ENCODE measurements around the gene RAPGEF2.

- no peak for TF ChIP-seq POLR2AphosphoS5 (IDR thresholded peaks at IDR 0.05; ENCODE audit: insufficient read depth in 1 of 2, low read depth in 1 of 2)
- TF ChIP-seq CTCF (IDR thresholded peaks at IDR 0.05): no peak
- TF ChIP-seq POLR2A (IDR thresholded peaks at IDR 0.05): no peak
Observed at GRCh38 chr4:159326480-159326879, 223.6 kb downstream of the RAPGEF2 start.
